Measurements from ENCODE around the gene EXOC3.
A peak's percentile ranks its signal among the peaks of the same experiment; 100 is the strongest.

The EXOC3 gene

DNA sequence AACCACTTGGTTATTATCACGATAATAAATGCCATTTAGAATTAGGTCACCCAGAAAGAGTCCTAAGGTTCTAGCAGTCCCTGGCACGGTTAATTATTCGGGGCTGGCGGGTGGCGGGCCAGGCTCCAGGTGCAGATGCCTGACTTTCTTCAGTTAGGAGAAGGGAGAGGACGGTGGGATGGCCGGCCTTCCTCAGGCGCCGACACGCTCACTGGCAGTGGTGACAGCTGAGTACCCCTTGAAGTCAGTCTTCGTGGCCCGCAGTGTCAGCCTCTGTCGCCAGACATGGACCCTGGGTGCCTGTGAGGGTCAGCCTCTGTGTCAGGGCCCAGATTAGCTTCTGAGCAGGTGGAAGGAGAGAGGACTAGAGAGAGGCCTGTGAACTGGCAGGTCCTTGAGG lies 21.1 kb upstream of the EXOC3 start:
- TF ChIP-seq, protein P1, sequence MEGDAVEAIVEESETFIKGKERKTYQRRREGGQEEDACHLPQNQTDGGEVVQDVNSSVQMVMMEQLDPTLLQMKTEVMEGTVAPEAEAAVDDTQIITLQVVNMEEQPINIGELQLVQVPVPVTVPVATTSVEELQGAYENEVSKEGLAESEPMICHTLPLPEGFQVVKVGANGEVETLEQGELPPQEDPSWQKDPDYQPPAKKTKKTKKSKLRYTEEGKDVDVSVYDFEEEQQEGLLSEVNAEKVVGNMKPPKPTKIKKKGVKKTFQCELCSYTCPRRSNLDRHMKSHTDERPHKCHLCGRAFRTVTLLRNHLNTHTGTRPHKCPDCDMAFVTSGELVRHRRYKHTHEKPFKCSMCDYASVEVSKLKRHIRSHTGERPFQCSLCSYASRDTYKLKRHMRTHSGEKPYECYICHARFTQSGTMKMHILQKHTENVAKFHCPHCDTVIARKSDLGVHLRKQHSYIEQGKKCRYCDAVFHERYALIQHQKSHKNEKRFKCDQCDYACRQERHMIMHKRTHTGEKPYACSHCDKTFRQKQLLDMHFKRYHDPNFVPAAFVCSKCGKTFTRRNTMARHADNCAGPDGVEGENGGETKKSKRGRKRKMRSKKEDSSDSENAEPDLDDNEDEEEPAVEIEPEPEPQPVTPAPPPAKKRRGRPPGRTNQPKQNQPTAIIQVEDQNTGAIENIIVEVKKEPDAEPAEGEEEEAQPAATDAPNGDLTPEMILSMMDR (IDR thresholded peaks at IDR 0.05; ENCODE audit: extremely low read depth, insufficient read depth, missing control alignments): no peak
- DNase-seq (ENCODE audit: low spot score): no peak
- in situ Hi-C loops (cut with MboI; ENCODE audit: low pct_unique_long_range_greater_than_20kb, low sequenced_read_pairs, unreplicated experiment): no loop called here

DNA sequence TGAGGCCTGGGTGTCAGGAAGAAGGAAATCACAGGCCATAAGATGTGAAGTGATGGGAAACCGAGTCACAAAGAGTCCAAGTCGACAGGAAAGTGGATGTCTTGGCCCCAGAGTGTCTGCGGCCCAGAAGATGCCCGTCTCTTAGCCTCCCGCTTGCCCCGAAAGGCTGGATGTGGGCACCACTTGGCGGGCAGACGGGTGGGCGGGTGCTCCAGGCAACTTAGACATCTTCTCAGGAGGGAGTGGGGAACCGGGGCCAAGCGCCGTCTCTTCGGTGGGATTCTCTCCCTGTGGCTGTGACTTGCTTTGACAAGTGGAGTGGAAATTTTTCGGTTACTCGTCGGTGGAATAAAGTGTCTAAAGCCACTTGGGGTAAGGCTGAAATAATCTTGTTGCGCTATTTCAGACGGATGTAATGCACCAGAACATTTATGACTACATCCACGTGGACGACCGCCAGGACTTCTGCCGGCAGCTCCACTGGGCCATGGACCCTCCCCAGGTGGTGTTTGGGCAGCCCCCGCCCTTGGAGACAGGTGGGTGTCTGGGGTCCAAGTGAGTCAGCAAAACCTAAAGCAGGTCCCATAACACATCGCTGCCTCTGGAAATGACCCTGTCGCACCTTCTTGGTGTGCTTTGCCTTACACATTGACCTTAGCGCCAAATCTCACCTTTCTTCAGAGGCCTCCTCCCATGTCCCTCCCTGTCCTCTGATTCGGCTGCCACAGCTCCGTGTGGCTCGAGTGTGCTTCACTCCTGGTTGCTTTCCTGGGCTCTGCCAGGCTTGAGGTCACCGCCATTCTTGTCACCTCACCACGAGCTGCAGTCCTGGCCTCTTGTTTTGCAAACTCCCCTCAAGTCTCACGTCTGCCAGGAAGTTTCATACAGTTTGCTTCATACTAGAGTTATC lies 20.4 kb upstream of the EXOC3 start:
- in situ Hi-C loops (cut with MboI; ENCODE audit: low pct_unique_long_range_greater_than_20kb, low sequenced_read_pairs, unreplicated experiment): no loop called here
- TF ChIP-seq, protein P1 (IDR thresholded peaks at IDR 0.05; ENCODE audit: extremely low read depth, insufficient read depth, missing control alignments): no peak
- no peak for DNase-seq (ENCODE audit: low spot score)

DNA sequence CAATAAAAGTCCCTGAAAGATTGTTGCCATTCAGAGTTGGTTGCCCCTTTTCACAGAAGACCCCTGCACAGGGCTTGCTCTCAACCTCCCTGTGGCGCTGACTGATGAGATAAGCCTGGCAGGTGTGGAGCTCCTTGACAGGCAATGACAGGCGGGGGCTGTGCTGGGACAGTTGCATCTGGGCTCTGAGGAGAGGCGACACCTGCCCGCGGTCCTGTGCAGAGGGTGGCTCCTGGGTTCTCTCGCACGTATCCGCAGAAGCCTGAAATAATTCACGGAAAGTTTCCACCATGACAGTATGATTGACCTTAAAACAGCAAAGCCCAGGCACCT lies 19.8 kb upstream of the EXOC3 start:
- no peak for DNase-seq (ENCODE audit: low spot score)
- in situ Hi-C loops (cut with MboI; ENCODE audit: low pct_unique_long_range_greater_than_20kb, low sequenced_read_pairs, unreplicated experiment): no loop called here
- TF ChIP-seq, protein P1 (IDR thresholded peaks at IDR 0.05; ENCODE audit: extremely low read depth, insufficient read depth, missing control alignments): no peak

DNA sequence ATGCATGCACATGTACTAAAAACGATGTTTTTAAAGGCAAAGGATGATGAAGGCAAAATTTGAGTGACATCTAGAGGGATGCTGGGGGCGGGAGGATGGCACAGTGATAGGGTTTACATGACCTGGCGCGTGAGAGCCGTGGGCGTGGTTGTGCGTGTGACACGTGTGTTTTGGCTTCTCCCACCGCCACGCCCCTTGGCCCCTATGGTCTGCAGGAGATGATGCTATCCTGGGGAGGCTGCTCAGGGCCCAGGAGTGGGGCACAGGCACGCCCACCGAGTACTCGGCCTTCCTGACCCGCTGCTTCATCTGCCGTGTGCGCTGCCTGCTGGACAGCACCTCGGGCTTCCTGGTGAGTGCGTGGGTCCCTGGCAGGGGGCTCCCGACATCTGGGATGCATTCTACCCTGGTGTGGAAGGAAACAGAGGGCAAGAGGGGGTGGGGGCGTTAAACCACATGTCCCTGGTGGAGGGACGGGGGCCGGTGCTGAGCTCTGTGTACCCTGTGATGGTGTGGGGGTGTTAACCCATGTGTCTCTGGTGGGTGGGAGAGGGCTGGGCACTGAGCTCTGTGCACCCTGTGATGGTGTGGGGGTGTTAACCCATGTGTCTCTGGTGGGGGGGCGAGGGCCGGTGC lies 19.2 kb upstream of the EXOC3 start:
- in situ Hi-C loops (cut with MboI; ENCODE audit: low pct_unique_long_range_greater_than_20kb, low sequenced_read_pairs, unreplicated experiment): no loop called here
- DNase-seq (ENCODE audit: low spot score): no peak
- TF ChIP-seq, protein P1 (IDR thresholded peaks at IDR 0.05; ENCODE audit: extremely low read depth, insufficient read depth, missing control alignments): no peak

DNA sequence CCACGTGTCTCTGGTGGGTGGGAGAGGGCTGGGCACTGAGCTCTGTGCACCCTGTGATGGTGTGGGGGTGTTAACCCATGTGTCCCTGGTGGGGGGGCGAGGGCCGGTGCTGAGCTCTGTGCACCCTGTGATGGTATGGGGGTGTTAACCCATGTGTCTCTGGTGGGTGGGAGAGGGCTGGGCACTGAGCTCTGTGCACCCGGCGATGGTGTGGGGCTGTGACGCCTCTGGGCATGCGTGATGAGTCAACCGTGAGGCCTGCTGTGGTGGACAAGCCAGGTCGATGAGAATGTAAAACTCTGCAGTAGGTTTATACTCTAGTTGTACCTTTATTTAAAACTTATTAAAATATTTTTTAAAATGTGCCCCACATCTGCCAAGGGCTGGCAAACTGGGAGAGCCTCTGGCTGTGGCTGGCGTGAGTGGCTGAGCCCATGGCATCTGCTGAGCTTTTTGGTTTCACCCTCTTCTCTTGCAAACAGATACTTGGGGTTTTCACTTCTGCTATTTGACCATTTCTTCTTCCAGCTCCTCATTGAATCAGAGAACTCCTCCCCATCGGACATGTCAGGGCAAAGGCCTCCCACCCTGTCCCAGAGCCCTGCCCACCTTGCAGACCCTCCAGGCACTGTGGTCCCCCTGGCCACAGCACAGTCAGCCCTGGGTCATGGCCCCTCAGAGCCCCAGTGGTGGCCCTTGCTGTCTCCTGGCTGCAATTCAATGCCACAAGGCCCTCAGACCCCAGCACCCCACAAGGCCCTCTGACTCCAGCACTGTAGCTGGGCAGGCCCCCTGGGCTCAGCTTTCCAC lies 18.5 kb upstream of the EXOC3 start:
- TF ChIP-seq, protein P1 (IDR thresholded peaks at IDR 0.05; ENCODE audit: extremely low read depth, insufficient read depth, missing control alignments): no peak
- DNase-seq (ENCODE audit: low spot score): peak; percentile 88
- in situ Hi-C loops (cut with MboI; ENCODE audit: low pct_unique_long_range_greater_than_20kb, low sequenced_read_pairs, unreplicated experiment): no loop called here

DNA sequence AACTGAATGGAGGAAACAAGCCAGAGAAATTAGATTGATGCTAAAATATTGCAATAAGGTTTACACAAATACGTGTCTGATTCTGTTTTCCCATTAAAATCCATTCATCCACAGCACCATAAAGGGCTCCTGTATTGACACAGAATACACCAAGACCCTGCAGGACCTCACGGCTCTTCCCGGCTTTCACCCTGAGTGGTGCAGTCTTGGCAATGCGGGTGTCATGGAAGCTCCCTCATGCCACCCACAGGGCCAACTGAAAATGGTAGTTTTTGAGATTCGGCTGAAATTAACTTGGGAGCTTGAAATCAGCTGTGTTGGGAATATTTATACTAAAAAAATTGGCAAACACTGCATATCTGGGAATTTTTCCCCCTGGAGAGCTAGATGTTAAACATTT lies 17.3 kb upstream of the EXOC3 start:
- TF ChIP-seq, protein P1 (IDR thresholded peaks at IDR 0.05; ENCODE audit: extremely low read depth, insufficient read depth, missing control alignments): no peak
- no peak for DNase-seq (ENCODE audit: low spot score)
- in situ Hi-C loops (cut with MboI; ENCODE audit: low pct_unique_long_range_greater_than_20kb, low sequenced_read_pairs, unreplicated experiment): no loop called here
